Esophagus squamous epithelium (tissue), 4 donors: ENCODE measurements around the gene R3HDM4.

Source experiments
- CTCF ChIP-seq, 6 experiments: fragments of 450-650 bp in 4 of 6; fragments of 200-600 bp in 2 of 6; sonication (generic) in 2 of 6; IDR thresholded peaks; one replicate each; pipeline ENCODE4 v1.5.1; 2016 to 2019; ENCODE audit warnings: antibody characterized with exemption in 6 of 6, mild to moderate bottlenecking in 4 of 6, moderate library complexity in 4 of 6
- POLR2A ChIP-seq, 4 donors: fragments of 450-650 bp; IDR thresholded peaks; one replicate each; pipeline ENCODE4 v1.6.1; 2017; ENCODE audit warnings: antibody characterized with exemption in 4 of 4, mild to moderate bottlenecking in 4 of 4, moderate library complexity in 3 of 4

- TF ChIP-seq POLR2A (IDR thresholded peaks at IDR 0.05), result no peak
- no peak for TF ChIP-seq CTCF (IDR thresholded peaks at IDR 0.05)
These were observed 25.4 kb downstream of the R3HDM4 start for GRCh38 chr19:887599-887998.
